WTC11 (cell line): ENCODE results near the gene PRRT1. TPM values are rescaled to one million over a fixed set of nuclear protein-coding genes. Genes with fewer than 3 reads are reported as not detected.

ENCODE experiments used
- ATAC-seq: fragments of 200-7000 bp; cut with Tn5 transposase; 2 replicates; pipeline ENCODE4 v1.10.0; 2021; ENCODE audit warnings: mild to moderate bottlenecking, moderate library complexity
- CTCF ChIA-PET: fragments of 300-600 bp; sonication (Branson Sonifier 250); formaldehyde crosslinking; loops from one replicate; lab custom pipeline; 2021; ENCODE audit warnings: antibody characterized with exemption; lab: Charles Lee
- POLR2A ChIA-PET: fragments of 350-600 bp; sonication (Branson Sonifier 250); formaldehyde crosslinking; loops from one replicate; lab custom pipeline; 2021; ENCODE audit warnings: antibody characterized with exemption; lab: Charles Lee
- DNase-seq: peaks from one replicate; pipeline ENCODE4 v3.0.0; 2021; ENCODE audit warnings: low spot score
- H3K27ac Mint-ChIP-seq: 2 replicates; pipeline ENCODE4 v1.8.0; 2021; ENCODE audit warnings: mixed read lengths
- H3K27me3 Mint-ChIP-seq: 2 replicates; pipeline ENCODE4 v1.8.0; 2021; ENCODE audit warnings: low read depth, mild to moderate bottlenecking, moderate library complexity, mixed read lengths
- H3K36me3 Mint-ChIP-seq: 2 replicates; pipeline ENCODE4 v1.8.0; 2021; ENCODE audit warnings: mixed read lengths
- H3K4me1 Mint-ChIP-seq: 2 replicates; pipeline ENCODE4 v1.8.0; 2022; ENCODE audit warnings: mixed read lengths
- H3K4me3 Mint-ChIP-seq: 2 replicates; pipeline ENCODE4 v1.8.0; 2021; ENCODE audit warnings: mild to moderate bottlenecking, moderate library complexity, mixed read lengths
- H3K9me3 Mint-ChIP-seq: 2 replicates; pipeline ENCODE4 v1.8.0; 2021; ENCODE audit warnings: mixed read lengths
- CDX4 ChIP-seq: fragments of 250-450 bp; sonication (Bioruptor Pico); IDR thresholded peaks from 2 replicates; pipeline ENCODE4 v1.9.0; 2021; ENCODE audit warnings: moderate library complexity, mild to moderate bottlenecking, inconsistent platforms, borderline replicate concordance
- E2F5 ChIP-seq: sonication (generic); formaldehyde crosslinking; IDR thresholded peaks from 2 replicates; pipeline ENCODE4 v1.8.1; 2022; ENCODE audit warnings: mild to moderate bottlenecking, moderate library complexity, missing genetic modification reagents
- ELF4 ChIP-seq: sonication (generic); formaldehyde crosslinking; IDR thresholded peaks from 2 replicates; pipeline ENCODE4 v1.8.1; 2022; ENCODE audit warnings: low read depth, mild to moderate bottlenecking, moderate library complexity, missing genetic modification reagents
- EMX1 ChIP-seq: fragments of 250-450 bp; sonication (Bioruptor Pico); IDR thresholded peaks from 2 replicates; pipeline ENCODE4 v1.8.0; 2021; ENCODE audit warnings: mild to moderate bottlenecking
- ETV6 ChIP-seq: sonication (generic); formaldehyde crosslinking; IDR thresholded peaks from 2 replicates; pipeline ENCODE4 v1.8.1; 2022; ENCODE audit warnings: mild to moderate bottlenecking, missing genetic modification reagents
- FOXP1 ChIP-seq: sonication (generic); formaldehyde crosslinking; IDR thresholded peaks from 2 replicates; pipeline ENCODE4 v1.8.0; 2022; ENCODE audit warnings: missing genetic modification reagents, mild to moderate bottlenecking, moderate library complexity, borderline replicate concordance
- GABPB1 ChIP-seq: sonication (generic); formaldehyde crosslinking; IDR thresholded peaks from 2 replicates; pipeline ENCODE4 v1.8.1; 2023; ENCODE audit warnings: mild to moderate bottlenecking, missing genetic modification reagents
- MAX ChIP-seq: sonication (generic); formaldehyde crosslinking; IDR thresholded peaks from 2 replicates; pipeline ENCODE4 v1.8.0; 2022; ENCODE audit warnings: mild to moderate bottlenecking, missing genetic modification reagents
- MLX ChIP-seq: sonication (generic); formaldehyde crosslinking; IDR thresholded peaks from 2 replicates; pipeline ENCODE4 v1.8.1; 2023; ENCODE audit warnings: mild to moderate bottlenecking, missing genetic modification reagents, moderate library complexity
- MXD4 ChIP-seq: fragments of 250-450 bp; sonication (Bioruptor Pico); IDR thresholded peaks from 2 replicates; pipeline ENCODE4 v1.8.0; 2021; ENCODE audit warnings: mild to moderate bottlenecking, moderate library complexity, borderline replicate concordance
- NFYB ChIP-seq: sonication (generic); formaldehyde crosslinking; conservative IDR thresholded peaks from 2 replicates; pipeline ENCODE4 v1.8.0; 2022; ENCODE audit warnings: low read depth, missing genetic modification reagents
- NR3C1 ChIP-seq: sonication (generic); formaldehyde crosslinking; conservative IDR thresholded peaks from 2 replicates; pipeline ENCODE4 v1.8.1; 2023; ENCODE audit warnings: low read depth, mild to moderate bottlenecking, missing genetic modification reagents
- ZBTB21 ChIP-seq: sonication (generic); formaldehyde crosslinking; IDR thresholded peaks from 2 replicates; pipeline ENCODE4 v1.8.1; 2023; ENCODE audit warnings: mild to moderate bottlenecking, missing genetic modification reagents, borderline replicate concordance
- ZNF121 ChIP-seq: sonication (generic); formaldehyde crosslinking; IDR thresholded peaks from 2 replicates; pipeline ENCODE4 v1.8.0; 2023; ENCODE audit warnings: missing genetic modification reagents
- ZNF232 ChIP-seq: sonication (generic); formaldehyde crosslinking; IDR thresholded peaks from 2 replicates; pipeline ENCODE4 v1.8.0; 2022; ENCODE audit warnings: mild to moderate bottlenecking, missing genetic modification reagents
- ZNF263 ChIP-seq: sonication (generic); formaldehyde crosslinking; IDR thresholded peaks from 2 replicates; pipeline ENCODE4 v1.8.1; 2022; ENCODE audit warnings: low read depth, mild to moderate bottlenecking, moderate library complexity, missing genetic modification reagents
- ZNF671 ChIP-seq: fragments of 250-450 bp; sonication (Bioruptor Pico); IDR thresholded peaks from 2 replicates; pipeline ENCODE4 v1.8.0; 2021; ENCODE audit warnings: mild to moderate bottlenecking
- ZSCAN18 ChIP-seq: fragments of 250-450 bp; sonication (Bioruptor Pico); IDR thresholded peaks from 2 replicates; pipeline ENCODE4 v2.1.2; 2022; ENCODE audit warnings: mild to moderate bottlenecking, moderate library complexity
- total RNA-seq: library from RNA; stranded (reverse); gene quantifications from 3 replicates; pipeline ENCODE4 v1.2.3, GENCODE V29; 2021
- TF ChIP-seq, protein P1 (sequence below): fragments of 250-450 bp; sonication (Bioruptor Pico); IDR thresholded peaks from 2 replicates; pipeline ENCODE4 v1.9.0; 2021; ENCODE audit warnings: mild to moderate bottlenecking
- TF ChIP-seq, protein P2 (sequence below): sonication (generic); formaldehyde crosslinking; IDR thresholded peaks from 2 replicates; pipeline ENCODE4 v1.8.1; 2022; ENCODE audit warnings: mild to moderate bottlenecking, missing genetic modification reagents, moderate library complexity, borderline replicate concordance
- TF ChIP-seq, protein P3 (sequence below): sonication (generic); formaldehyde crosslinking; conservative IDR thresholded peaks from 2 replicates; pipeline ENCODE4 v1.8.1; 2023; ENCODE audit warnings: mild to moderate bottlenecking, low read depth, missing genetic modification reagents, moderate library complexity
- TF ChIP-seq, protein P4 (sequence below): sonication (generic); formaldehyde crosslinking; conservative IDR thresholded peaks from 2 replicates; pipeline ENCODE4 v1.8.1; 2022; ENCODE audit warnings: mild to moderate bottlenecking, missing genetic modification reagents

Gene PRRT1
- total RNA-seq, 1 experiment from 2014 or later: 1.6 TPM

DNA sequence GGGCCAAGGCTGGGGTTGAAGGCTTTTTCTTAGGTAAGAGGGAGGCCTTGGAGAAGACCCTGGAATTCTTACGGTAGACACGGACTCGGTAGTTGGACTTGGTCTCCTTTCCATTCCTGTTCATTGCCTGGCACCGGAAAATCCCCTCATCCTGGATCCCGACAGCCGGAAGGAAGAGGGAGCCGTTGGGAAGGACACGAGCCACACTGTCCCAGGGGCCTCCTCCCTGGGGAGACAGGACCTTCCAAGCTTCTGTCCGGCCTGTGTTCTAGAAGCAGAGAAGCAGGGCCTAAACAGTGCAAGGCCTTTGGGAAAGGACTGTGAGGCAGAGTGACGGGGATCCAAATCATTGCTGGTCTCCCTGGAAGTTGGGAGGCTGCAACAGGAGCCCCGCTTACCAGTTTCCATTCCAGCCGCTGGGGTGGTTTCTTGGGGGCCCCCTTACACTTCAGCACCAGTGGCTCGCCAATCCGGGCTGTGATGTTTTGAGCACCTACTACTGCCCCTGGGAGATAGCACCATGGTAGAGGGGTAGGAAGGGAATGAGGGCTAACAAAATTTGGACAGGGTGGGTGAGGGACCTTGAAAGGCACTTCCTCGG lies 31.8 kb upstream of the PRRT1 start:
- Mint-ChIP-seq H3K4me1 (peaks cover 19% of the 10 kb centered on the region), H3K27ac (no peak overlapping the region), H3K4me3 (no peak overlapping the region), H3K9me3 (no peaks in the 10 kb centered on the region), H3K27me3 (no peaks in the 10 kb centered on the region), H3K36me3 (peaks cover 45% of the 10 kb centered on the region)
- ATAC-seq (no peak), DNase-seq (no peak)
- CTCF ChIA-PET: interaction anchor here (1.4 to 2.2 kb wide), 2 partner anchors 12 to 136 kb away, joined by 3 to 9 read pairs; no protein-coding TSS in a partner anchor
- TF ChIP-seq ZBTB21 (CRISPR knock-in tag): no peak
- TF ChIP-seq, protein P1, sequence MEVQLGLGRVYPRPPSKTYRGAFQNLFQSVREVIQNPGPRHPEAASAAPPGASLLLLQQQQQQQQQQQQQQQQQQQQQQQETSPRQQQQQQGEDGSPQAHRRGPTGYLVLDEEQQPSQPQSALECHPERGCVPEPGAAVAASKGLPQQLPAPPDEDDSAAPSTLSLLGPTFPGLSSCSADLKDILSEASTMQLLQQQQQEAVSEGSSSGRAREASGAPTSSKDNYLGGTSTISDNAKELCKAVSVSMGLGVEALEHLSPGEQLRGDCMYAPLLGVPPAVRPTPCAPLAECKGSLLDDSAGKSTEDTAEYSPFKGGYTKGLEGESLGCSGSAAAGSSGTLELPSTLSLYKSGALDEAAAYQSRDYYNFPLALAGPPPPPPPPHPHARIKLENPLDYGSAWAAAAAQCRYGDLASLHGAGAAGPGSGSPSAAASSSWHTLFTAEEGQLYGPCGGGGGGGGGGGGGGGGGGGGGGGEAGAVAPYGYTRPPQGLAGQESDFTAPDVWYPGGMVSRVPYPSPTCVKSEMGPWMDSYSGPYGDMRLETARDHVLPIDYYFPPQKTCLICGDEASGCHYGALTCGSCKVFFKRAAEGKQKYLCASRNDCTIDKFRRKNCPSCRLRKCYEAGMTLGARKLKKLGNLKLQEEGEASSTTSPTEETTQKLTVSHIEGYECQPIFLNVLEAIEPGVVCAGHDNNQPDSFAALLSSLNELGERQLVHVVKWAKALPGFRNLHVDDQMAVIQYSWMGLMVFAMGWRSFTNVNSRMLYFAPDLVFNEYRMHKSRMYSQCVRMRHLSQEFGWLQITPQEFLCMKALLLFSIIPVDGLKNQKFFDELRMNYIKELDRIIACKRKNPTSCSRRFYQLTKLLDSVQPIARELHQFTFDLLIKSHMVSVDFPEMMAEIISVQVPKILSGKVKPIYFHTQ: no peak
- no peak for TF ChIP-seq GABPB1 (CRISPR knock-in tag)
- TF ChIP-seq, protein P2, sequence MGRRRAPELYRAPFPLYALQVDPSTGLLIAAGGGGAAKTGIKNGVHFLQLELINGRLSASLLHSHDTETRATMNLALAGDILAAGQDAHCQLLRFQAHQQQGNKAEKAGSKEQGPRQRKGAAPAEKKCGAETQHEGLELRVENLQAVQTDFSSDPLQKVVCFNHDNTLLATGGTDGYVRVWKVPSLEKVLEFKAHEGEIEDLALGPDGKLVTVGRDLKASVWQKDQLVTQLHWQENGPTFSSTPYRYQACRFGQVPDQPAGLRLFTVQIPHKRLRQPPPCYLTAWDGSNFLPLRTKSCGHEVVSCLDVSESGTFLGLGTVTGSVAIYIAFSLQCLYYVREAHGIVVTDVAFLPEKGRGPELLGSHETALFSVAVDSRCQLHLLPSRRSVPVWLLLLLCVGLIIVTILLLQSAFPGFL (CRISPR knock-in tag): no peak
- TF ChIP-seq MXD4 (CRISPR knock-in tag): no peak
- TF ChIP-seq MLX (CRISPR knock-in tag): no peak
- no peak for TF ChIP-seq ZNF232 (CRISPR knock-in tag)
- no peak for TF ChIP-seq ZNF121 (CRISPR knock-in tag)
- TF ChIP-seq, protein P3, sequence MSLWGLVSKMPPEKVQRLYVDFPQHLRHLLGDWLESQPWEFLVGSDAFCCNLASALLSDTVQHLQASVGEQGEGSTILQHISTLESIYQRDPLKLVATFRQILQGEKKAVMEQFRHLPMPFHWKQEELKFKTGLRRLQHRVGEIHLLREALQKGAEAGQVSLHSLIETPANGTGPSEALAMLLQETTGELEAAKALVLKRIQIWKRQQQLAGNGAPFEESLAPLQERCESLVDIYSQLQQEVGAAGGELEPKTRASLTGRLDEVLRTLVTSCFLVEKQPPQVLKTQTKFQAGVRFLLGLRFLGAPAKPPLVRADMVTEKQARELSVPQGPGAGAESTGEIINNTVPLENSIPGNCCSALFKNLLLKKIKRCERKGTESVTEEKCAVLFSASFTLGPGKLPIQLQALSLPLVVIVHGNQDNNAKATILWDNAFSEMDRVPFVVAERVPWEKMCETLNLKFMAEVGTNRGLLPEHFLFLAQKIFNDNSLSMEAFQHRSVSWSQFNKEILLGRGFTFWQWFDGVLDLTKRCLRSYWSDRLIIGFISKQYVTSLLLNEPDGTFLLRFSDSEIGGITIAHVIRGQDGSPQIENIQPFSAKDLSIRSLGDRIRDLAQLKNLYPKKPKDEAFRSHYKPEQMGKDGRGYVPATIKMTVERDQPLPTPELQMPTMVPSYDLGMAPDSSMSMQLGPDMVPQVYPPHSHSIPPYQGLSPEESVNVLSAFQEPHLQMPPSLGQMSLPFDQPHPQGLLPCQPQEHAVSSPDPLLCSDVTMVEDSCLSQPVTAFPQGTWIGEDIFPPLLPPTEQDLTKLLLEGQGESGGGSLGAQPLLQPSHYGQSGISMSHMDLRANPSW (CRISPR knock-in tag): no peak
- no peak for TF ChIP-seq NR3C1 (CRISPR knock-in tag)
- TF ChIP-seq NFYB: no peak
- TF ChIP-seq FOXP1: no peak
- TF ChIP-seq ZNF263: no peak
- POLR2A ChIA-PET: no interaction called here

- no peak for DNase-seq
- POLR2A ChIA-PET: no interaction called here
- Mint-ChIP-seq H3K9me3 (no peaks in the 10 kb centered on the region), H3K4me1 (peaks cover 16% of the 10 kb centered on the region), H3K36me3 (peaks cover 42% of the 10 kb centered on the region), H3K27ac (no peak overlapping the region), H3K27me3 (no peaks in the 10 kb centered on the region), H3K4me3 (no peak overlapping the region)
- no peak for ATAC-seq
- CTCF ChIA-PET: interaction anchor here (1.3 to 2.2 kb wide), 4 partner anchors 8 to 136 kb away, joined by 3 to 9 read pairs (median 6); partner anchors contain the start of gene PBX2
- no peak for TF ChIP-seq EMX1
- no peak for TF ChIP-seq ELF4 (CRISPR knock-in tag)
- no peak for TF ChIP-seq E2F5 (CRISPR knock-in tag)
- TF ChIP-seq CDX4: no peak
- TF ChIP-seq, protein P4, sequence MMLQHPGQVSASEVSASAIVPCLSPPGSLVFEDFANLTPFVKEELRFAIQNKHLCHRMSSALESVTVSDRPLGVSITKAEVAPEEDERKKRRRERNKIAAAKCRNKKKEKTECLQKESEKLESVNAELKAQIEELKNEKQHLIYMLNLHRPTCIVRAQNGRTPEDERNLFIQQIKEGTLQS: no peak
- no peak for TF ChIP-seq ZNF671 (CRISPR knock-in tag)
- no peak for TF ChIP-seq MAX (CRISPR knock-in tag)
- TF ChIP-seq ETV6: no peak
- no peak for TF ChIP-seq ZSCAN18 (CRISPR knock-in tag)
These were observed 31.3 kb upstream of the PRRT1 start for GRCh38 chr6:32183030-32183429.
